Prostate gland (tissue), 2 donors: Measurements from ENCODE around the gene MYO16.

Experiments
- CTCF ChIP-seq, 4 experiments: fragments of 200-600 bp in 2 of 4; fragments of 450-650 bp in 2 of 4; sonication (generic) in 2 of 4; IDR thresholded peaks; 1 replicate in 3 of 4; 2 replicates in 1 of 4; pipeline ENCODE4 v1.5.1; 2016 to 2019; ENCODE audit warnings: antibody characterized with exemption in 4 of 4, mild to moderate bottlenecking in 2 of 4, moderate library complexity in 2 of 4
- POLR2A ChIP-seq: fragments of 450-650 bp; IDR thresholded peaks from one replicate; pipeline ENCODE4 v1.6.1; 2016; ENCODE audit warnings: antibody characterized with exemption, mild to moderate bottlenecking

GRCh38 chr13:108624979-108625378 lies 4.4 kb upstream of the MYO16 start:
- TF ChIP-seq POLR2A, result no peak
- TF ChIP-seq CTCF (IDR thresholded peaks at IDR 0.05), result no peak
